Stomach smooth muscle (tissue), 2 donors: Measurements from ENCODE around the gene MAGED1.
A peak's percentile ranks its signal among the peaks of the same experiment; 100 is the strongest.

ENCODE experiments used
- H3K27ac ChIP-seq: one replicate; pipeline ENCODE4 v1.7.0; 2013; ENCODE audit warnings: mild to moderate bottlenecking, low read length, inconsistent platforms
- H3K27me3 ChIP-seq, 2 donors: one replicate each; pipeline ENCODE4 v1.7.0; 2013; ENCODE audit warnings: low read length in 2 of 2; ENCODE audit not compliant: insufficient read depth in 2 of 2, control insufficient read depth in 1 of 2
- H3K36me3 ChIP-seq, 2 donors: one replicate each; pipeline ENCODE4 v1.7.0; 2013; ENCODE audit warnings: low read length in 2 of 2; ENCODE audit not compliant: control insufficient read depth in 2 of 2, insufficient read depth in 2 of 2
- H3K4me1 ChIP-seq: one replicate; pipeline ENCODE4 v1.7.0; 2013; ENCODE audit warnings: low read length; ENCODE audit not compliant: control insufficient read depth, insufficient read depth
- H3K4me3 ChIP-seq, 2 donors: one replicate each; pipeline ENCODE4 v1.7.0; 2013; ENCODE audit warnings: low read length in 2 of 2
- H3K9ac ChIP-seq, 2 donors: one replicate each; pipeline ENCODE4 v1.7.0; 2013; ENCODE audit warnings: low read length in 2 of 2, mild to moderate bottlenecking in 1 of 2
- H3K9me3 ChIP-seq, 2 donors: one replicate each; pipeline ENCODE4 v1.7.0; 2013; ENCODE audit warnings: low read length in 2 of 2; ENCODE audit not compliant: control insufficient read depth in 2 of 2
- donor health status: healthy.
- donor health status: Pancreatic carcinoma.

The MAGED1 gene

DNA sequence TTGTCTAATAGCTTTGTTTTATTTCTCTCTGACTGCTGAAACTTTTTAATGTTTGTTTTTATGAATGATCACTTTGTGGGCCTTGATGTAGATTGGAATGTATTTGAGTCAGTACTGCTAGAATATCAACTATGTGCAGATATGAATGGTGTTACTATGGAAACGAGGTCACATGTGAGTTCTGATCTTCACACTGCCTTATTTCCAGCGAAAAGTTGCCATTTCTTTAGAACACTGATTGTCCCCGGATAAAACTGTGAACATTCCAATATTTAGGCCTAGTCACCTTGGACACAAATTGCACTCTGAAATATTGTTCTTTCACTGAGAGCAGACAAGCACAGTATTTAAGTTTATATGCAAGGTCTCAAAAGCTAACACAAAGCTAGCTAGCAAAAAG lies 27.2 kb upstream of the MAGED1 start:
- no peaks in the 10 kb centered on the region for H3K36me3 ChIP-seq
- H3K4me1 ChIP-seq, result no peaks in the 10 kb centered on the region
- H3K27me3 ChIP-seq, result peaks cover 0 to 5% of the 10 kb centered on the region in 2 donors
- H3K4me3 ChIP-seq, result no peak overlapping the region
- H3K9me3 ChIP-seq, result no peaks in the 10 kb centered on the region
- H3K27ac ChIP-seq, result no peak overlapping the region
- no peak overlapping the region for H3K9ac ChIP-seq

- Histone ChIP-seq H3K9me3 (no peaks in the 10 kb centered on the region), H3K9ac (no peak overlapping the region)
These were observed 25.8 kb upstream of the MAGED1 start for GRCh38 chrX:51867626-51868025.

DNA sequence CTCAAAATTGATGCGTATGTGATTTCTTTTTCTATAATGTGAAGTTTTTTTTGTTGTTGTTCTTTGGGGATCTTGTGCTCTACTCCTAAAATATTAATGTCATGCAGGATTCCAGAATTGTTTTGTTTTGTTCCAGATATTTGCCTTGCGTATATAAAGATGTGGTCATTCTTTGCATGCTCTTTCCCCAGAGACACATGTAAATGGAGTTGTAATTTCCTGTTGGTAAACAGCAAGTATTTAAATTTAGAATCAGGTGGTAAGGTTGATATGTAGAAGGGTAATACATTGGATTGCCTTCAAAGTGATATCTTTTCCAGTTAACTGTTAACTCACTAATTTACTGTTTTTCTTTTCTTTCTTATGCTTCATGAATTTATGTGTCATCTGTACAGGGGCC lies 23.1 kb upstream of the MAGED1 start:
- Histone ChIP-seq H3K9me3 (no peaks in the 10 kb centered on the region), H3K27ac (no peak overlapping the region), H3K36me3 (no peaks in the 10 kb centered on the region), H3K9ac (no peak overlapping the region), H3K27me3 (peaks cover 0 to 5% of the 10 kb centered on the region in 2 donors), H3K4me1 (no peaks in the 10 kb centered on the region), H3K4me3 (no peak overlapping the region)

More at GRCh38 chrX:51867626-51868025, 25.8 kb upstream of the MAGED1 start:
- Histone ChIP-seq H3K27ac (no peak overlapping the region), H3K4me3 (no peak overlapping the region), H3K27me3 (peaks cover 0 to 5% of the 10 kb centered on the region in 2 donors), H3K36me3 (no peaks in the 10 kb centered on the region), H3K4me1 (no peaks in the 10 kb centered on the region)

GRCh38 chrX:51874123-51874522 lies 19.3 kb upstream of the MAGED1 start:
- Histone ChIP-seq H3K36me3 (no peaks in the 10 kb centered on the region), H3K9me3 (no peaks in the 10 kb centered on the region), H3K27me3 (no peaks in the 10 kb centered on the region), H3K27ac (no peak overlapping the region), H3K4me3 (no peak overlapping the region), H3K9ac (no peak overlapping the region), H3K4me1 (no peaks in the 10 kb centered on the region)

GRCh38 chrX:51876441-51876840 lies 17.0 kb upstream of the MAGED1 start:
- Histone ChIP-seq H3K27ac (no peak overlapping the region), H3K9ac (no peak overlapping the region), H3K27me3 (no peaks in the 10 kb centered on the region), H3K4me3 (no peak overlapping the region), H3K36me3 (no peaks in the 10 kb centered on the region), H3K9me3 (no peaks in the 10 kb centered on the region), H3K4me1 (no peaks in the 10 kb centered on the region)

DNA sequence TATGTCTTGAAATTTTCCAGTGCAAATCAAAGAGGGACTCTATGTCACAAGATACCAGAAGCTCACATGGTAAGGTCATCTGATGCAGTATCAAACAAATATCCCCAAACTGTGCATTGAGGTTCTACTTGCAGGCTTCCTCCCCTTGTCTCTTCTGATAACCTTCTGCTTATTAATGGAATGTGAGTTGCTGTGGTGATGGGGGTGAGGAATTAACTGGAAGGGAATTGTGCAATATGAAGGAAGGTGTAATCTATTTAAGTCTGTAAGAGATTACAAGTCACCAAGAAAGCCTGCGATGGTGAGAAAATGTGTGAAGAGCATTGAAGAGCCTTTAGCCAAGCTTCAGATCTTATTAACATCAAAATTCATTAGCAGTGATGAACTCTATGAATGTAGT lies 15.4 kb upstream of the MAGED1 start:
- H3K9me3 ChIP-seq, result no peaks in the 10 kb centered on the region
- no peaks in the 10 kb centered on the region for H3K4me1 ChIP-seq
- H3K27ac ChIP-seq, result no peak overlapping the region
- no peaks in the 10 kb centered on the region for H3K27me3 ChIP-seq
- no peak overlapping the region for H3K4me3 ChIP-seq
- no peaks in the 10 kb centered on the region for H3K36me3 ChIP-seq
- no peak overlapping the region for H3K9ac ChIP-seq

DNA sequence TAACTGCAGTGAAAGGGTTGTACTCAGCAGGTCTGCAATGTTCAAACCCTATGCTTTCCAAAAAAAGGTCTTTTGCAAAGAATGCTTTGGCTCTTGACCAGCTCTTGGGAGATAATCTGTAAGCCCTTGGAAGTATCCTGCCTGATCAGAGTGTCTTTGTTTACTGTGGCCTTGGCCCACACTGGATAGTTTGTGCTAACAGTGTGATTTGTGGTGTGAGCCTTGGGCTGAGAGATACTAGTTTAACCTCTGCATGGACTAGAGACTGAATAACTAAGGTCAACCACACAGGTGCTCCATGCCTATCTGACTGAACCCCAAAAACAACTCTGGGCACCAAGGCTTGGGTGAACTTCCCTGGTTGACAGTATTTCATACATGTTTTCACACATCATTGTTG lies 3.6 kb upstream of the MAGED1 start:
- no peak overlapping the region for H3K9ac ChIP-seq
- H3K36me3 ChIP-seq, result no peaks in the 10 kb centered on the region
- H3K4me1 ChIP-seq, result peaks cover 13% of the 10 kb centered on the region
- no peak overlapping the region for H3K4me3 ChIP-seq
- H3K27ac ChIP-seq, result no peak overlapping the region
- H3K27me3 ChIP-seq, result no peaks in the 10 kb centered on the region
- H3K9me3 ChIP-seq, result no peaks in the 10 kb centered on the region

DNA sequence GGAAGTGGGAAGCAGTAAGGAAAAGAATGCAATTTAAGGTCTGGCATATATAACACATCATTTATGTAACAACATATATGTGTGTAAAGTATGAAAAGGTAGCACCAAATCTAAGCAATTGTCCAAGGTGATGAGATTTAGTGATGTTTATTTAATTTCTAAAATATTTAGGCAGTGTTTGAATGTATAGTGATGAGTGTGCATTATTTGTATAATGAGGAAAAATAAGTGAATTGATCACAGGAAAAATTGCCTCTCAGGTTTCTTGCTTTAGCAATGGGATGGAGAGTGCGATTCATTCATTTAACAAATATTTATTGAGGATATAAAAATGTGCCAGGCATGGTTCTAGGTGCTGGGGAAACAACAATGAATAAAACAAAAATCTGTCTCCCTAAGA lies 2.2 kb upstream of the MAGED1 start:
- Histone ChIP-seq H3K4me1 (peaks cover 20% of the 10 kb centered on the region), H3K9me3 (no peaks in the 10 kb centered on the region), H3K27me3 (no peaks in the 10 kb centered on the region), H3K9ac (no peak overlapping the region), H3K36me3 (no peaks in the 10 kb centered on the region), H3K27ac (no peak overlapping the region), H3K4me3 (no peak overlapping the region)

DNA sequence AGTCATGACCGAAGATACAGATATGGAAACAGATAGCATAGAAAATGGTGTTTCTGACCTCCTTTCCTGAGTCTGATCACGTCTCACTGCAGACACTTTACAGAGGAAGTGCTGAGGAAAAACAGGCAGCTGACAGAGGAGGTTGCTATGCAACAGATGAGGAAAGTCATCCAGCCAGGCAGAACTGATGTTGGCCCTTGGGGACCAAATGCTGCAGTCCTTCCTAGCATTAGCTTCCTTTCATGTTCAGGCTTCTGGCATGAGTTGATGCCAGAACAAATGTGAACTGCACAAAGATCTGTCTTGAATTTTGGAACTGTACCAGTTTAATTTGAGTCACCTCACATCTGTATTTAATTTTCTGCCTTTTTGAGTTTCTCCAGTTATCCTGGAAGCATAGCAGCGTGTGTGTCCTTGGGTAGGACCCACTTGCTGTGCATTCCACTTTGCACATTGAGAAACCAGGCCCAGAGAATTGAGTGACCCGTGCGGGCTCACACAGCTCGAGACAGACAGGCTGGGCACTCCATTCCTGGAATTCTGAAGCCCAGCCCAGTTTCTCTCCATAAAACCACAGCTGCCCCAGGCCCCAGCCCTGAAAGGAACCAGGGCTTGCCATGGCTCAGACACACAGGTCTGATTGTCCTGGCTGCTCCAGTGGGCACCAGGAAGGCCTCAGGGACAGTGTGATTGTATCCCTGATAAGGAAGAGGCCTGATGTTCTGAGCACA lies 1.4 kb upstream of the MAGED1 start:
- H3K9me3 ChIP-seq, result no peaks in the 10 kb centered on the region
- peak overlapping the region in 1 of 2 donors; percentile 29 for H3K4me3 ChIP-seq
- H3K9ac ChIP-seq, result no peak overlapping the region
- peaks cover 0 to 3% of the 10 kb centered on the region in 2 donors for H3K27me3 ChIP-seq
- H3K4me1 ChIP-seq, result peaks cover 20% of the 10 kb centered on the region
- peak overlapping the region; percentile 69 for H3K27ac ChIP-seq
- H3K36me3 ChIP-seq, result no peaks in the 10 kb centered on the region

- H3K9me3 ChIP-seq, result no peaks in the 10 kb centered on the region
- H3K27me3 ChIP-seq, result peaks cover 0 to 7% of the 10 kb centered on the region in 2 donors
- peaks cover 4 to 5% of the 10 kb centered on the region in 2 donors for H3K36me3 ChIP-seq
- H3K4me1 ChIP-seq, result peaks cover 20% of the 10 kb centered on the region
- peak overlapping the region; percentile 69 for H3K27ac ChIP-seq
- H3K9ac ChIP-seq, result peak overlapping the region; percentile 66 to 78
- H3K4me3 ChIP-seq, result peak overlapping the region; percentile 78 to 79
These were observed 691 bp downstream of the MAGED1 start for GRCh38 chrX:51893931-51894696.
